SK-N-SH (cell line): ENCODE measurements around the gene SURF1.

ENCODE experiments used
- CTCF ChIP-seq: fragments of 200-600 bp; sonication (generic); IDR thresholded peaks from 2 replicates; pipeline ENCODE4 v1.6.1; 2017; ENCODE audit warnings: antibody characterized with exemption, mild to moderate bottlenecking, moderate library complexity
- EP300 ChIP-seq, 2 experiments: IDR thresholded peaks; 2 replicates each; pipeline versions ENCODE4 v1.4.0 to v1.6.1; 2012; ENCODE audit warnings: borderline replicate concordance in 1 of 2, low read depth in 1 of 2, low read length in 1 of 2
- EZH2phosphoT487 ChIP-seq: fragments of 200-600 bp; sonication (generic); IDR thresholded peaks from 2 replicates; pipeline ENCODE4 v1.6.1; 2017; ENCODE audit warnings: low read depth, mixed run types, mild to moderate bottlenecking, antibody characterized with exemption, moderate library complexity, borderline replicate concordance
- JUND ChIP-seq: IDR thresholded peaks from 2 replicates; pipeline ENCODE4 v1.4.0; 2012
- PBX3 ChIP-seq: IDR thresholded peaks from 2 replicates; pipeline ENCODE4; 2012
- RCOR1 ChIP-seq: fragments of 150-350 bp; IDR thresholded peaks from 2 replicates; pipeline ENCODE4 v1.6.1; 2017; ENCODE audit warnings: antibody characterized with exemption, low read length
- SIN3A ChIP-seq: IDR thresholded peaks from 2 replicates; pipeline ENCODE4 v1.6.1; 2012; ENCODE audit warnings: low read depth, mild to moderate bottlenecking, low read length, moderate library complexity, borderline replicate concordance

GRCh38 chr9:133378408-133378962 is 22.2 kb upstream of the SURF1 start:
- no peak for TF ChIP-seq SIN3A
- TF ChIP-seq RCOR1 = no peak
- TF ChIP-seq EZH2phosphoT487 = no peak
- no peak for TF ChIP-seq JUND
- no peak for TF ChIP-seq PBX3
- TF ChIP-seq CTCF = no peak
- TF ChIP-seq EP300 (IDR thresholded peaks at IDR 0.05; ENCODE audit: borderline replicate concordance in 1 of 2, low read depth in 1 of 2, low read length in 1 of 2) = no peak
